Gastroesophageal sphincter (tissue), 3 donors: ENCODE data around the gene RAB5B.
A peak's percentile ranks its signal among the peaks of the same experiment; 100 is the strongest.

Experiments
- EP300 ChIP-seq: sonication (generic); formaldehyde crosslinking; IDR thresholded peaks from one replicate; pipeline ENCODE4 v1.6.1; 2017; ENCODE audit warnings: antibody characterized with exemption, mild to moderate bottlenecking
- POLR2A ChIP-seq, 2 donors: fragments of 450-650 bp; IDR thresholded peaks; one replicate each; pipeline ENCODE4 v1.6.1; 2017; ENCODE audit warnings: antibody characterized with exemption in 2 of 2, mild to moderate bottlenecking in 2 of 2, moderate library complexity in 1 of 2
- POLR2AphosphoS5 ChIP-seq: sonication (generic); formaldehyde crosslinking; IDR thresholded peaks from one replicate; pipeline ENCODE4 v1.6.1; 2017; ENCODE audit warnings: antibody characterized with exemption
- TF ChIP-seq, protein P1 (sequence below), 4 experiments: fragments of 200-600 bp in 2 of 4; fragments of 450-650 bp in 2 of 4; sonication (generic) in 1 of 4; IDR thresholded peaks; one replicate each; pipeline ENCODE4 v1.5.1; 2017 to 2019; ENCODE audit warnings: antibody characterized with exemption in 4 of 4, mild to moderate bottlenecking in 2 of 4, moderate library complexity in 2 of 4

DNA sequence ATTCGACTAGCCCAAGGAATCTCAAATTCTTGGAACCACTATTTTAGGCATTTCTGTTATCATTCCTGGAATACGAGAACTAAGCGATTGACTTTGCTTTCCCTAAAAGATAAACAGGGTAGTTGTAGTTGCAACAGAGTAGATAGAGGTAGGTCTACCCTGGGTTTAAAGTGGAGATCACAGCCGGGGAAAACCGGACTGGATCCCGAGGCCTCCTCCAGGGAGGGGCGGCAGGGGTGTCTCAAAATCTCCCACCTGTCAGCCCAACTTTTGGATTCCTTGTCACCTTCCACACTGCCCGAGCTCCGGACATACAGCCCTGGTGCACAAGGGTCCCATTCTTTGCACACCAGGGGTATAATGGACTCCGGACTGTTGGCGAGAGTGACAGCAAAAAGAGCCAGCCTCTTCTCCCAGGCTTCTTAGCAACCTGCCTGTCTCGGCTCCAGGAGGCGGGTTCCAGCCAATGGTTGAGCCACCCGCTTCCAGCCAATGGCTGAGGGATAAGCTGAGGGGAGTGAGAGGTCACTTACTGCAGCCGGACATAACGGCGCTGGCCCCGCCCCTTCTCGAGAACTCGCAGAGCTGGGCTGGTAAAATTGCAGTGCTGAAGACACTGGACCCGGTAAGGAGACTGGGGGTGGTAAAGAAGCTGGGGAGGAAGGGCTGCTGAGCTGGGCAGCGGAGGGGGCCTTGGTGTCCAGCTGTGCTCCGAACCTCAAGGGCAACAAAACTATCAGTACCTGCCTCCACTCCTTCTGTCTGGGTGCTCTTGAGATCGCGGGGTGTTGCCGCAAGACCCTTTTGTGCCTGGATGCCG is 23.0 kb downstream of the RAB5B start, which contains the start of gene SUOX:
- peak; percentile 79 for TF ChIP-seq POLR2AphosphoS5
- TF ChIP-seq, protein P1, sequence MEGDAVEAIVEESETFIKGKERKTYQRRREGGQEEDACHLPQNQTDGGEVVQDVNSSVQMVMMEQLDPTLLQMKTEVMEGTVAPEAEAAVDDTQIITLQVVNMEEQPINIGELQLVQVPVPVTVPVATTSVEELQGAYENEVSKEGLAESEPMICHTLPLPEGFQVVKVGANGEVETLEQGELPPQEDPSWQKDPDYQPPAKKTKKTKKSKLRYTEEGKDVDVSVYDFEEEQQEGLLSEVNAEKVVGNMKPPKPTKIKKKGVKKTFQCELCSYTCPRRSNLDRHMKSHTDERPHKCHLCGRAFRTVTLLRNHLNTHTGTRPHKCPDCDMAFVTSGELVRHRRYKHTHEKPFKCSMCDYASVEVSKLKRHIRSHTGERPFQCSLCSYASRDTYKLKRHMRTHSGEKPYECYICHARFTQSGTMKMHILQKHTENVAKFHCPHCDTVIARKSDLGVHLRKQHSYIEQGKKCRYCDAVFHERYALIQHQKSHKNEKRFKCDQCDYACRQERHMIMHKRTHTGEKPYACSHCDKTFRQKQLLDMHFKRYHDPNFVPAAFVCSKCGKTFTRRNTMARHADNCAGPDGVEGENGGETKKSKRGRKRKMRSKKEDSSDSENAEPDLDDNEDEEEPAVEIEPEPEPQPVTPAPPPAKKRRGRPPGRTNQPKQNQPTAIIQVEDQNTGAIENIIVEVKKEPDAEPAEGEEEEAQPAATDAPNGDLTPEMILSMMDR (IDR thresholded peaks at IDR 0.05): no peak
- peak; percentile 38 to 48 for TF ChIP-seq POLR2A (IDR thresholded peaks at IDR 0.05)
- no peak for TF ChIP-seq EP300
